OCI-LY7 (cell line): ENCODE measurements around the gene METTL1. TPM values are rescaled to one million over a fixed set of nuclear protein-coding genes. Genes with fewer than 3 reads are reported as not detected.

Experiments used
- BruUV-seq: library from RNA; stranded (reverse); fragments of 400-500 nt; replicated peaks from 2 replicates; lab custom pipeline; 2021; lab: Mats Ljungman, UMichigan
- CTCF ChIA-PET: fragments of 300-600 bp; sonication (Branson Sonifier 250); formaldehyde crosslinking; loops from one replicate; lab custom pipeline; 2022; ENCODE audit warnings: antibody characterized with exemption; ENCODE audit not compliant: unreplicated experiment; lab: Charles Lee
- POLR2A ChIA-PET: fragments of 300-600 bp; sonication (Branson Sonifier 250); formaldehyde crosslinking; loops from one replicate; lab custom pipeline; 2022; ENCODE audit warnings: antibody characterized with exemption; lab: Charles Lee
- DNase-seq: peaks from one replicate; pipeline ENCODE4 v3.0.0-alpha.2; 2015; ENCODE audit warnings: low spot score
- H2AFZ ChIP-seq: fragments of 200-600 bp; sonication (generic), shearing (Covaris generic); 2 replicates; pipeline ENCODE4 v1.6.1; 2014; ENCODE audit warnings: mild to moderate bottlenecking, antibody characterized with exemption, low read length, moderate library complexity
- H3K27ac ChIP-seq: fragments of 200-600 bp; sonication (generic); 2 replicates; pipeline ENCODE4 v1.5.1; 2014; ENCODE audit warnings: mixed run types, low read depth, mild to moderate bottlenecking, moderate library complexity, low read length, inconsistent platforms; ENCODE audit not compliant: poor library complexity, severe bottlenecking
- H3K36me3 ChIP-seq: fragments of 200-600 bp; sonication (generic); 2 replicates; pipeline ENCODE4 v1.6.1; 2014; ENCODE audit warnings: mild to moderate bottlenecking, antibody characterized with exemption, low read length, moderate library complexity, mixed read lengths; ENCODE audit not compliant: insufficient read depth
- H3K4me1 ChIP-seq: fragments of 200-600 bp; sonication (generic); 2 replicates; pipeline ENCODE4 v1.5.1; 2014; ENCODE audit warnings: mild to moderate bottlenecking, low read length; ENCODE audit not compliant: insufficient read depth, poor library complexity, severe bottlenecking
- H3K4me2 ChIP-seq: fragments of 200-600 bp; sonication (generic); 2 replicates; pipeline ENCODE4 v1.6.1; 2014; ENCODE audit warnings: mild to moderate bottlenecking, low read length
- H3K4me3 ChIP-seq: fragments of 200-600 bp; sonication (generic); 2 replicates; pipeline ENCODE4 v1.5.1; 2014; ENCODE audit warnings: mild to moderate bottlenecking, low read depth, low read length; ENCODE audit not compliant: poor library complexity, severe bottlenecking
- H3K79me2 ChIP-seq: fragments of 200-600 bp; sonication (generic); 2 replicates; pipeline ENCODE4 v1.6.1; 2016; ENCODE audit warnings: low read depth, mild to moderate bottlenecking, low read length, moderate library complexity, mixed read lengths; ENCODE audit not compliant: insufficient read depth
- H3K9me2 ChIP-seq: fragments of 200-600 bp; sonication (generic); 2 replicates; pipeline ENCODE4 v1.6.1; 2016; ENCODE audit warnings: mild to moderate bottlenecking, low read length, mixed read lengths; ENCODE audit not compliant: insufficient read depth
- H3K9me3 ChIP-seq: fragments of 200-600 bp; sonication (generic); 2 replicates; pipeline ENCODE4 v1.6.1; 2014; ENCODE audit warnings: mild to moderate bottlenecking, mixed run types, low read length, mixed read lengths
- H4K20me1 ChIP-seq: fragments of 200-600 bp; sonication (generic); 2 replicates; pipeline ENCODE4 v1.6.1; 2014; ENCODE audit warnings: mild to moderate bottlenecking, antibody characterized with exemption, low read length, moderate library complexity, mixed read lengths; ENCODE audit not compliant: insufficient read depth
- EZH2phosphoT487 ChIP-seq: fragments of 200-600 bp; sonication (generic); IDR thresholded peaks from 2 replicates; pipeline ENCODE4 v1.6.1; 2018; ENCODE audit warnings: low read depth, borderline replicate concordance, mild to moderate bottlenecking, mixed run types, antibody characterized with exemption, low read length, moderate library complexity, mixed read lengths
- intact Hi-C: fragments of 100-400 bp; cut with micrococcal nuclease; formaldehyde crosslinking; loops from one replicate; pipeline ENCODE4 v1.10.0; 2022; ENCODE audit not compliant: unreplicated experiment
- total RNA-seq, 2 experiments: library from RNA; depleted of rRNA in 1 of 2; stranded (reverse); fragments of >200 nt in 1 of 2; shearing (Covaris generic) in 1 of 2; gene quantifications; 2 replicates each; pipeline ENCODE4 v1.2.3, GENCODE V29; 2014 to 2022
- TF ChIP-seq, protein P1 (sequence below): fragments of 200-600 bp; sonication (generic); conservative IDR thresholded peaks from 2 replicates; pipeline ENCODE4 v1.5.1; 2014; ENCODE audit warnings: mild to moderate bottlenecking, antibody characterized with exemption, low read length, moderate library complexity, mixed read lengths

Gene METTL1
- total RNA-seq, 2 experiments from 2014 or later, result 22.2 to 23.6 TPM

DNA sequence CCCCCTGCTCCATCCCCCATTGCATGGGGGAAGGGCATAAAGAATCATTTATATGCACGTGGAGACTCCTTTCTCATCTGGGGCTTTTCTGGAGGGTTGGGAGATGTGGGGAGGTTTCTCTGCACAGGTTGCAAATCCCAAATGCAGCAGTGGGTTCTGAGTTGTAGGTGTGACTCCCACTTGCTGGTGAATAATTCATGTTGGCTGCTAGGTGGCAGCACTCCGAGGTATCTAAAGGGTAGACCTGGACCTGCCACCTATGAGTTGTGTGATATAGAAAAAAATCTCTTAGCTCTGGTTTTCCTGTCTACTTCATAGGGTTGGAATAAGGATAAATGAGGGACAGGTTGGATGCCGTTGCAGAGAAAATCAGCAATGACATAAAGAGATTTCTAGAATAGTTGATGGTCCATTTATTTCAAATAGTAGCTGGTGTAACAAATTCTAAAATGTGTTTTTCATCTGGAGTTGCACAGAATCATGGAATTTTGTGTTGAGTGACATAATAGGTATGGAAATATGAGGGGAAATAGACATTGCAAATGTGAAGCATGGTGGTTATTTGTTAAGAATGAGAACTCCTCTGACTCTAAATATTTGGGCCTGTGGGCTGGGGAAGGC is 12.4 kb downstream of the METTL1 start:
- Histone ChIP-seq H3K4me3 (no peak overlapping the region), H4K20me1 (peaks cover 10% of the 10 kb centered on the region; the same call in 1 of the 2 replicates), H3K4me1 (peaks cover 13% of the 10 kb centered on the region), H3K79me2 (peaks cover 7% of the 10 kb centered on the region; the same call in 1 of the 2 replicates), H3K9me2 (no peaks in the 10 kb centered on the region), H3K9me3 (no peaks in the 10 kb centered on the region), H3K27ac (no peak overlapping the region), H2AFZ (no peak overlapping the region), H3K36me3 (peaks cover 50% of the 10 kb centered on the region), H3K4me2 (no peak overlapping the region)
- TF ChIP-seq EZH2phosphoT487, result no peak
- TF ChIP-seq, protein P1, sequence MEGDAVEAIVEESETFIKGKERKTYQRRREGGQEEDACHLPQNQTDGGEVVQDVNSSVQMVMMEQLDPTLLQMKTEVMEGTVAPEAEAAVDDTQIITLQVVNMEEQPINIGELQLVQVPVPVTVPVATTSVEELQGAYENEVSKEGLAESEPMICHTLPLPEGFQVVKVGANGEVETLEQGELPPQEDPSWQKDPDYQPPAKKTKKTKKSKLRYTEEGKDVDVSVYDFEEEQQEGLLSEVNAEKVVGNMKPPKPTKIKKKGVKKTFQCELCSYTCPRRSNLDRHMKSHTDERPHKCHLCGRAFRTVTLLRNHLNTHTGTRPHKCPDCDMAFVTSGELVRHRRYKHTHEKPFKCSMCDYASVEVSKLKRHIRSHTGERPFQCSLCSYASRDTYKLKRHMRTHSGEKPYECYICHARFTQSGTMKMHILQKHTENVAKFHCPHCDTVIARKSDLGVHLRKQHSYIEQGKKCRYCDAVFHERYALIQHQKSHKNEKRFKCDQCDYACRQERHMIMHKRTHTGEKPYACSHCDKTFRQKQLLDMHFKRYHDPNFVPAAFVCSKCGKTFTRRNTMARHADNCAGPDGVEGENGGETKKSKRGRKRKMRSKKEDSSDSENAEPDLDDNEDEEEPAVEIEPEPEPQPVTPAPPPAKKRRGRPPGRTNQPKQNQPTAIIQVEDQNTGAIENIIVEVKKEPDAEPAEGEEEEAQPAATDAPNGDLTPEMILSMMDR, result peak; percentile 87
- no TSS peak for BruUV-seq
- ChIA-PET CTCF (interaction anchor here (0.7 kb wide), 1 partner anchor 13 kb away, joined by 3 read pairs; the partner anchor contains the start of genes EEF1AKMT3 and METTL1), POLR2A (interaction anchor here (1.0 to 1.1 kb wide), 2 partner anchors 13 to 136 kb away, joined by 3 read pairs; partner anchors contain the start of genes EEF1AKMT3 and METTL1)
- DNase-seq, result peak; percentile 68
- intact Hi-C loops, result no loop called here

DNA sequence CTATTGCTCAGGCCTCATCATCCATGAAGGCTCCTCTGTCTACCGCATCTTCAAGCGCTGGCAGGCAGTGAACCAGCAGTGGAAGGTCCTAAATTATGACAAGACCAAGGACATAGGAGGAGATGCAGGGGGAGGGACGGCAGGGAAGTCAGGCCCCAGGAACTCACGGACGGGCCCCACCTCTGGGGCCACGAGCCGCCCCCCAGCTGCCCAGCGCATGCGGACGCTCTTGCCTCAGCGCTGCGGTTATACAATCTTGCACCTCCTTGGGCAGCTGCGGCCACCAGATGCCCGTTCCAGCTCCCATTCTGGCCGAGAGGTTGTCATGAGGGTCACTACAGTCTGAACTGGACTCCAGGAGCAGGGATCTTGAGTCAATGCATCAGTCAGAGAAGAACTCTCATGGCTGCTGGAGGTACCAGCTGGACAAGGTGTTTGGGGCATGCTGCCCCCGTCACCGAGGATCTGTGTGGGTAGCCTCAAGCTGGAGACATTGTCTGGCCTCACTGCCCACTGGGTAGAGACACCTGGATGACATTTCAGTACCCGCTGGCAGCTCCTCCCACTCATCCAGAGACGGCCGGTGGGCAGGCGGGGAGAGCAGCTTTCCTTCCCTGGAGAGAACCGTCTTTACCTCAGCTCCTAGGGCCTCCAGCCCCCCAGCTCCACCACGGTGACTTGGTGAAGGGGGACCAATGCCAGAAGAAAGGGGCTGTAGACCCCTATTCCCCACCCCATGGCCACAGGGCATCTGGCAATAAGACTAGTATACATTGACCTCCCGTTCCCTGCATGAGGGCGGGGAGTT is 13.1 kb downstream of the METTL1 start:
- no TSS peak for BruUV-seq
- peaks cover 7% of the 10 kb centered on the region; the same call in 1 of the 2 replicates for H3K79me2 ChIP-seq
- no peak for TF ChIP-seq EZH2phosphoT487
- TF ChIP-seq, protein P1, result no peak
- peaks cover 50% of the 10 kb centered on the region for H3K36me3 ChIP-seq
- H3K4me3 ChIP-seq, result no peak overlapping the region
- POLR2A ChIA-PET, result interaction anchor here (0.5 to 1.1 kb wide), 2 partner anchors 14 to 55 kb away, joined by 3 read pairs; partner anchors contain the start of genes EEF1AKMT3 and METTL1
- peaks cover 10% of the 10 kb centered on the region; the same call in 1 of the 2 replicates for H4K20me1 ChIP-seq
- H3K9me2 ChIP-seq, result no peaks in the 10 kb centered on the region
- H3K9me3 ChIP-seq, result no peaks in the 10 kb centered on the region
- H3K4me1 ChIP-seq, result peaks cover 21% of the 10 kb centered on the region
- intact Hi-C loops, result no loop called here
- H3K27ac ChIP-seq, result no peak overlapping the region
- no peak overlapping the region for H2AFZ ChIP-seq
- CTCF ChIA-PET, result no interaction called here
- no peak overlapping the region for H3K4me2 ChIP-seq
- no peak for DNase-seq
